ENCODE data around the gene PIGS.

- TF ChIP-seq CTCF (IDR thresholded peaks at IDR 0.05) (no peak), POLR2A (IDR thresholded peaks at IDR 0.05) (no peak)
Observed at GRCh38 chr17:28613931-28614381, 42.6 kb upstream of the PIGS start, which contains the start of gene RSKR.
